GM12878 (cell line): Measurements from ENCODE around the gene RAPGEF4. TPM values are rescaled to one million over a fixed set of nuclear protein-coding genes. Genes with fewer than 3 reads are reported as not detected.

Experiments used
- ATAC-seq: fragments of 200-7000 bp; cut with Tn5 transposase; 3 replicates; pipeline ENCODE4 v1.9.1; 2020; ENCODE audit warnings: mild to moderate bottlenecking, moderate library complexity
- BruUV-seq: library from RNA; stranded (reverse); fragments of 400-500 nt; replicated peaks from 2 replicates; lab custom pipeline; 2021; lab: Mats Ljungman, UMichigan
- CTCF ChIA-PET: fragments of 300-600 bp; sonication (Branson Sonifier 250); formaldehyde crosslinking; extraction: SDS; loops from one replicate; lab custom pipeline; 2021; ENCODE audit warnings: inconsistent platforms; lab: Yijun Ruan, JAX
- POLR2A ChIA-PET: fragments of 350-600 bp; formaldehyde crosslinking; extraction: SDS; loops from one replicate; lab custom pipeline; 2021; ENCODE audit warnings: inconsistent platforms; lab: Charles Lee
- RAD21 ChIA-PET: fragments of 300-600 bp; sonication (Branson Sonifier 250); formaldehyde crosslinking; loops from one replicate; lab custom pipeline; 2023; ENCODE audit warnings: antibody characterized with exemption; ENCODE audit not compliant: unreplicated experiment; lab: Charles Lee
- SMC1A ChIA-PET: fragments of 300-600 bp; sonication (Branson Sonifier 250); formaldehyde crosslinking; loops from one replicate; lab custom pipeline; 2023; ENCODE audit not compliant: unreplicated experiment, uncharacterized antibody; lab: Charles Lee
- DNase-seq: peaks from one replicate; pipeline ENCODE4 v3.0.0-alpha.2; 2011; ENCODE audit warnings: low read depth, low spot score
- FAIRE-seq: peaks from 3 replicates; lab custom pipeline; 2011; peaks lifted over from hg19 to GRCh38; lab: Jason Lieb, UNC
- H2AFZ ChIP-seq: 2 replicates; pipeline ENCODE4 v1.6.0; 2011; ENCODE audit warnings: low read depth, low read length, control low read depth; ENCODE audit not compliant: control insufficient read depth
- H3K27ac ChIP-seq: 2 replicates; pipeline ENCODE4 v1.5.1; 2011; ENCODE audit warnings: control low read depth; ENCODE audit not compliant: control insufficient read depth, insufficient read depth
- H3K27me3 ChIP-seq, 2 experiments: replicated peaks in 1 of 2; 2 replicates each; pipeline versions ENCODE4 v1.6.0 to v1.6.1; 2011; ENCODE audit warnings: low read length in 1 of 2; ENCODE audit not compliant: control insufficient read depth in 2 of 2, insufficient read depth in 2 of 2
- H3K36me3 ChIP-seq, 2 experiments: 2 replicates each; pipeline ENCODE4 v1.5.1; 2011; ENCODE audit warnings: low read length in 1 of 2; ENCODE audit not compliant: control insufficient read depth in 2 of 2, insufficient read depth in 2 of 2
- H3K4me1 ChIP-seq: 2 replicates; pipeline ENCODE4 v1.6.1; 2011; ENCODE audit warnings: mild to moderate bottlenecking, low read length, moderate library complexity, mixed read lengths; ENCODE audit not compliant: control insufficient read depth, insufficient read depth
- H3K4me2 ChIP-seq: 2 replicates; pipeline ENCODE4 v1.6.0; 2011; ENCODE audit warnings: control low read depth; ENCODE audit not compliant: control insufficient read depth, insufficient read depth
- H3K4me3 ChIP-seq: fragments of 200-600 bp; sonication (generic); 2 replicates; pipeline ENCODE4 v1.5.1; 2016
- H3K79me2 ChIP-seq: 2 replicates; pipeline ENCODE4 v1.6.0; 2011; ENCODE audit warnings: low read length; ENCODE audit not compliant: control insufficient read depth, insufficient read depth
- H3K9ac ChIP-seq: 2 replicates; pipeline ENCODE4 v1.8.0; 2011; ENCODE audit warnings: low read length, control low read depth, mixed read lengths; ENCODE audit not compliant: control insufficient read depth, insufficient read depth
- H3K9me3 ChIP-seq: replicated peaks from 3 replicates; pipeline ENCODE4 v1.5.1; 2011; ENCODE audit warnings: mild to moderate bottlenecking, low read length; ENCODE audit not compliant: control insufficient read depth, insufficient read depth
- H4K20me1 ChIP-seq: 2 replicates; pipeline ENCODE4 v1.6.0; 2011; ENCODE audit not compliant: control insufficient read depth, insufficient read depth
- ASH2L ChIP-seq: fragments of 300-600, 200-600 bp; sonication (generic); IDR thresholded peaks from 2 replicates; pipeline ENCODE4 v1.6.1; 2017; ENCODE audit warnings: low read depth, mild to moderate bottlenecking, borderline replicate concordance
- CBX5 ChIP-seq: sonication (generic); IDR thresholded peaks from 2 replicates; pipeline ENCODE4 v1.6.1; 2016; ENCODE audit warnings: low read depth, moderate library complexity, mild to moderate bottlenecking, inconsistent platforms
- PAX8 ChIP-seq: fragments of 450-650 bp; IDR thresholded peaks from 2 replicates; pipeline ENCODE4 v1.6.1; 2017; ENCODE audit warnings: mild to moderate bottlenecking, moderate library complexity
- POLR2AphosphoS2 ChIP-seq: IDR thresholded peaks from 2 replicates; pipeline ENCODE4 v1.6.1; 2011; ENCODE audit warnings: low read depth, mild to moderate bottlenecking, low read length, improper control_type of control experiment, moderate library complexity
- SMC3 ChIP-seq: IDR thresholded peaks from 2 replicates; pipeline ENCODE4 v1.6.1; 2011; ENCODE audit warnings: low read length, improper control_type of control experiment, borderline replicate concordance
- STAT1 ChIP-seq: fragments of 450-650 bp; conservative IDR thresholded peaks from 2 replicates; pipeline ENCODE4 v1.6.1; 2014; ENCODE audit warnings: antibody characterized with exemption, mild to moderate bottlenecking
- SUZ12 ChIP-seq: fragments of 200-600 bp; sonication (generic); IDR thresholded peaks from one replicate; pipeline ENCODE4 v1.6.1; 2018; ENCODE audit warnings: antibody characterized with exemption, mild to moderate bottlenecking; ENCODE audit not compliant: unreplicated experiment
- TAF1 ChIP-seq: IDR thresholded peaks from 2 replicates; pipeline ENCODE4 v1.6.1; 2011; ENCODE audit warnings: mild to moderate bottlenecking, low read depth, low read length, borderline replicate concordance
- WGBS: methylation state at CpG from one replicate; pipeline ENCODE4 v1.1.6; 2016; ENCODE audit warnings: low lambda C conversion rate; ENCODE audit not compliant: insufficient replicate concordance, insufficient coverage; ENCODE audit errors: missing lambda C conversion rate; 5-methylcytosine and 5-hydroxymethylcytosine counted together
- in situ Hi-C: fragments of 300-500 bp; cut with MboI; formaldehyde crosslinking; loops from 9 replicates; pipeline ENCODE4 v1.14.3; 2018; ENCODE audit warnings: mixed read lengths
- intact Hi-C: fragments of 100-400 bp; cut with micrococcal nuclease; formaldehyde crosslinking; loops from one replicate; pipeline ENCODE4 v1.14.2; 2022; ENCODE audit not compliant: unreplicated experiment
- polyA plus RNA-seq, 11 experiments: library from polyadenylated mRNA; depleted of rRNA in 4 of 11; unstranded in 6 of 11; stranded (reverse) in 5 of 11; fragments of >200 nt; fragmentation: Nextera tagmentation in 4 of 11; fragmentation: Illumina TruSeq in 1 of 11; extraction: Ambion mirVana in 4 of 11; extraction: Trizol in 1 of 11; gene quantifications; 1 replicate in 1 of 11; 2 replicates in 10 of 11; pipeline versions ENCODE4 v1.2.1 to v1.2.3, GENCODE V29; 2011 to 2016; ENCODE audit warnings: inconsistent platforms in 2 of 11, missing spikeins in 2 of 11, low read depth in 1 of 11
- total RNA-seq, 4 experiments: library from RNA; depleted of rRNA in 3 of 4; stranded (reverse); fragments of >200 nt in 3 of 4; fragmentation: Illumina TruSeq in 1 of 4; extraction: Trizol in 1 of 4; gene quantifications; 2 replicates each; pipeline versions ENCODE4 v1.2.1 to v1.2.3, GENCODE V29; 2013 to 2021
- TF ChIP-seq, protein P1 (sequence below): fragments of 450-650 bp; IDR thresholded peaks from 2 replicates; pipeline ENCODE4 v1.6.1; 2014; ENCODE audit warnings: mild to moderate bottlenecking
- TF ChIP-seq, protein P2 (sequence below): fragments of 450-650 bp; IDR thresholded peaks from 2 replicates; pipeline ENCODE4 v1.6.1; 2017; ENCODE audit warnings: mild to moderate bottlenecking, moderate library complexity
- TF ChIP-seq, protein P3 (sequence below): IDR thresholded peaks from 2 replicates; pipeline ENCODE4 v1.6.1; 2011; ENCODE audit warnings: borderline replicate concordance, low read depth, mild to moderate bottlenecking, moderate library complexity, low read length; ENCODE audit not compliant: insufficient read depth, poor library complexity, severe bottlenecking
- TF ChIP-seq, protein P4 (sequence below): fragments of 450-650 bp; IDR thresholded peaks from 2 replicates; pipeline ENCODE4 v1.6.1; 2017; ENCODE audit warnings: mild to moderate bottlenecking, moderate library complexity

RAPGEF4 gene
- total and polyA plus RNA-seq, 10 of the 15 experiments (the other 5 are each of a cell fraction or from before 2014, with no cell fraction given), result 0.18 TPM; not detected in 8

DNA sequence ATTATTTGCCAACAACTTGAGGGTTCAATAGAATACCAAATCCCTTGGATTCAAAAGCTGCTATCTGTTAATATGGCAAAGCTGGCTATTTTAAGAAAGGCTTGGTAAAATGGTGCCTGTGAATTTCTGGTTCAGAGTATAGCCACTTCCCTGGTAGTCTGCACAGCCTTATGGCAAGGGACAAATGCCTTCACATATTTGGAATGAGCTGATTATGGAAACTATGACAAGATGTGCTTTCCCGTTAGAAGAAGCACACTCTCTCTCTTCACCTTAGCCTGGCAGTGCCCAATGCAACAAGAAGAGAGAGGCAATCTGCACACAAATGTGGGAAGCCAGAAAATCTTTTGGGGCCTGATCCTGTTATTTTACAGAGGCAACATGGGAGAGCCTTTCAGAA, 292.5 kb downstream of the RAPGEF4 start:
- 87% methylated on average over 1 of the region's 1 CpG for WGBS
- no peaks in the 10 kb centered on the region; a peak in 2 of 4 replicates for H3K27me3 ChIP-seq
- no peak overlapping the region for H3K4me3 ChIP-seq
- H3K79me2 ChIP-seq, result no peaks in the 10 kb centered on the region
- no peak overlapping the region for H2AFZ ChIP-seq
- H3K4me1 ChIP-seq, result no peaks in the 10 kb centered on the region
- ATAC-seq (no peak), FAIRE-seq (no peak), DNase-seq (no peak)
- intact Hi-C loops, result loop anchor here (5.0 to 10.0 kb wide), 2 partner anchors 367 to 1314 kb away; no protein-coding TSS in a partner anchor
- ChIA-PET SMC1A (interaction anchor here (0.8 to 5.9 kb wide), 11 partner anchors 11 to 547 kb away, joined by 3 to 62 read pairs (median 4); no protein-coding TSS in a partner anchor), RAD21 (interaction anchor here (1.0 to 3.9 kb wide), 5 partner anchors 181 to 1313 kb away, joined by 3 to 42 read pairs (median 6); no protein-coding TSS in a partner anchor), CTCF (interaction anchor here (0.7 to 6.9 kb wide), 24 partner anchors 11 to 1313 kb away, joined by 3 to 132 read pairs (median 5); no protein-coding TSS in a partner anchor), POLR2A (no interaction called here)
- H3K27ac ChIP-seq, result no peak overlapping the region
- H4K20me1 ChIP-seq, result no peaks in the 10 kb centered on the region
- H3K36me3 ChIP-seq, result no peaks in the 10 kb centered on the region
- H3K9me3 ChIP-seq, result no peaks in the 10 kb centered on the region
- in situ Hi-C loops, result loop anchor here (5.0 kb wide), 1 partner anchor 184 kb away; no protein-coding TSS in a partner anchor
- H3K9ac ChIP-seq, result no peak overlapping the region
- no peak overlapping the region for H3K4me2 ChIP-seq
- no TSS peak for BruUV-seq
- TF ChIP-seq, protein P1, sequence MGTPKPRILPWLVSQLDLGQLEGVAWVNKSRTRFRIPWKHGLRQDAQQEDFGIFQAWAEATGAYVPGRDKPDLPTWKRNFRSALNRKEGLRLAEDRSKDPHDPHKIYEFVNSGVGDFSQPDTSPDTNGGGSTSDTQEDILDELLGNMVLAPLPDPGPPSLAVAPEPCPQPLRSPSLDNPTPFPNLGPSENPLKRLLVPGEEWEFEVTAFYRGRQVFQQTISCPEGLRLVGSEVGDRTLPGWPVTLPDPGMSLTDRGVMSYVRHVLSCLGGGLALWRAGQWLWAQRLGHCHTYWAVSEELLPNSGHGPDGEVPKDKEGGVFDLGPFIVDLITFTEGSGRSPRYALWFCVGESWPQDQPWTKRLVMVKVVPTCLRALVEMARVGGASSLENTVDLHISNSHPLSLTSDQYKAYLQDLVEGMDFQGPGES, result no peak
- TF ChIP-seq, protein P2, sequence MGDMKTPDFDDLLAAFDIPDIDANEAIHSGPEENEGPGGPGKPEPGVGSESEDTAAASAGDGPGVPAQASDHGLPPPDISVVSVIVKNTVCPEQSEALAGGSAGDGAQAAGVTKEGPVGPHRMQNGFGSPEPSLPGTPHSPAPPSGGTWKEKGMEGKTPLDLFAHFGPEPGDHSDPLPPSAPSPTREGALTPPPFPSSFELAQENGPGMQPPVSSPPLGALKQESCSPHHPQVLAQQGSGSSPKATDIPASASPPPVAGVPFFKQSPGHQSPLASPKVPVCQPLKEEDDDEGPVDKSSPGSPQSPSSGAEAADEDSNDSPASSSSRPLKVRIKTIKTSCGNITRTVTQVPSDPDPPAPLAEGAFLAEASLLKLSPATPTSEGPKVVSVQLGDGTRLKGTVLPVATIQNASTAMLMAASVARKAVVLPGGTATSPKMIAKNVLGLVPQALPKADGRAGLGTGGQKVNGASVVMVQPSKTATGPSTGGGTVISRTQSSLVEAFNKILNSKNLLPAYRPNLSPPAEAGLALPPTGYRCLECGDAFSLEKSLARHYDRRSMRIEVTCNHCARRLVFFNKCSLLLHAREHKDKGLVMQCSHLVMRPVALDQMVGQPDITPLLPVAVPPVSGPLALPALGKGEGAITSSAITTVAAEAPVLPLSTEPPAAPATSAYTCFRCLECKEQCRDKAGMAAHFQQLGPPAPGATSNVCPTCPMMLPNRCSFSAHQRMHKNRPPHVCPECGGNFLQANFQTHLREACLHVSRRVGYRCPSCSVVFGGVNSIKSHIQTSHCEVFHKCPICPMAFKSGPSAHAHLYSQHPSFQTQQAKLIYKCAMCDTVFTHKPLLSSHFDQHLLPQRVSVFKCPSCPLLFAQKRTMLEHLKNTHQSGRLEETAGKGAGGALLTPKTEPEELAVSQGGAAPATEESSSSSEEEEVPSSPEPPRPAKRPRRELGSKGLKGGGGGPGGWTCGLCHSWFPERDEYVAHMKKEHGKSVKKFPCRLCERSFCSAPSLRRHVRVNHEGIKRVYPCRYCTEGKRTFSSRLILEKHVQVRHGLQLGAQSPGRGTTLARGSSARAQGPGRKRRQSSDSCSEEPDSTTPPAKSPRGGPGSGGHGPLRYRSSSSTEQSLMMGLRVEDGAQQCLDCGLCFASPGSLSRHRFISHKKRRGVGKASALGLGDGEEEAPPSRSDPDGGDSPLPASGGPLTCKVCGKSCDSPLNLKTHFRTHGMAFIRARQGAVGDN, result no peak
- TF ChIP-seq STAT1 (no peak), PAX8 (no peak), TAF1 (no peak), POLR2AphosphoS2 (no peak), CBX5 (no peak), ASH2L (no peak), SMC3 (no peak), SUZ12 (no peak)
- TF ChIP-seq, protein P3, sequence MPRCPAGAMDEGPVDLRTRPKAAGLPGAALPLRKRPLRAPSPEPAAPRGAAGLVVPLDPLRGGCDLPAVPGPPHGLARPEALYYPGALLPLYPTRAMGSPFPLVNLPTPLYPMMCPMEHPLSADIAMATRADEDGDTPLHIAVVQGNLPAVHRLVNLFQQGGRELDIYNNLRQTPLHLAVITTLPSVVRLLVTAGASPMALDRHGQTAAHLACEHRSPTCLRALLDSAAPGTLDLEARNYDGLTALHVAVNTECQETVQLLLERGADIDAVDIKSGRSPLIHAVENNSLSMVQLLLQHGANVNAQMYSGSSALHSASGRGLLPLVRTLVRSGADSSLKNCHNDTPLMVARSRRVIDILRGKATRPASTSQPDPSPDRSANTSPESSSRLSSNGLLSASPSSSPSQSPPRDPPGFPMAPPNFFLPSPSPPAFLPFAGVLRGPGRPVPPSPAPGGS, result no peak
- TF ChIP-seq, protein P4, sequence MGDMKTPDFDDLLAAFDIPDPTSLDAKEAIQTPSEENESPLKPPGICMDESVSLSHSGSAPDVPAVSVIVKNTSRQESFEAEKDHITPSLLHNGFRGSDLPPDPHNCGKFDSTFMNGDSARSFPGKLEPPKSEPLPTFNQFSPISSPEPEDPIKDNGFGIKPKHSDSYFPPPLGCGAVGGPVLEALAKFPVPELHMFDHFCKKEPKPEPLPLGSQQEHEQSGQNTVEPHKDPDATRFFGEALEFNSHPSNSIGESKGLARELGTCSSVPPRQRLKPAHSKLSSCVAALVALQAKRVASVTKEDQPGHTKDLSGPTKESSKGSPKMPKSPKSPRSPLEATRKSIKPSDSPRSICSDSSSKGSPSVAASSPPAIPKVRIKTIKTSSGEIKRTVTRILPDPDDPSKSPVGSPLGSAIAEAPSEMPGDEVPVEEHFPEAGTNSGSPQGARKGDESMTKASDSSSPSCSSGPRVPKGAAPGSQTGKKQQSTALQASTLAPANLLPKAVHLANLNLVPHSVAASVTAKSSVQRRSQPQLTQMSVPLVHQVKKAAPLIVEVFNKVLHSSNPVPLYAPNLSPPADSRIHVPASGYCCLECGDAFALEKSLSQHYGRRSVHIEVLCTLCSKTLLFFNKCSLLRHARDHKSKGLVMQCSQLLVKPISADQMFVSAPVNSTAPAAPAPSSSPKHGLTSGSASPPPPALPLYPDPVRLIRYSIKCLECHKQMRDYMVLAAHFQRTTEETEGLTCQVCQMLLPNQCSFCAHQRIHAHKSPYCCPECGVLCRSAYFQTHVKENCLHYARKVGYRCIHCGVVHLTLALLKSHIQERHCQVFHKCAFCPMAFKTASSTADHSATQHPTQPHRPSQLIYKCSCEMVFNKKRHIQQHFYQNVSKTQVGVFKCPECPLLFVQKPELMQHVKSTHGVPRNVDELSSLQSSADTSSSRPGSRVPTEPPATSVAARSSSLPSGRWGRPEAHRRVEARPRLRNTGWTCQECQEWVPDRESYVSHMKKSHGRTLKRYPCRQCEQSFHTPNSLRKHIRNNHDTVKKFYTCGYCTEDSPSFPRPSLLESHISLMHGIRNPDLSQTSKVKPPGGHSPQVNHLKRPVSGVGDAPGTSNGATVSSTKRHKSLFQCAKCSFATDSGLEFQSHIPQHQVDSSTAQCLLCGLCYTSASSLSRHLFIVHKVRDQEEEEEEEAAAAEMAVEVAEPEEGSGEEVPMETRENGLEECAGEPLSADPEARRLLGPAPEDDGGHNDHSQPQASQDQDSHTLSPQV, result no peak
